ENCODE results near the gene IL25.

The IL25 gene

DNA sequence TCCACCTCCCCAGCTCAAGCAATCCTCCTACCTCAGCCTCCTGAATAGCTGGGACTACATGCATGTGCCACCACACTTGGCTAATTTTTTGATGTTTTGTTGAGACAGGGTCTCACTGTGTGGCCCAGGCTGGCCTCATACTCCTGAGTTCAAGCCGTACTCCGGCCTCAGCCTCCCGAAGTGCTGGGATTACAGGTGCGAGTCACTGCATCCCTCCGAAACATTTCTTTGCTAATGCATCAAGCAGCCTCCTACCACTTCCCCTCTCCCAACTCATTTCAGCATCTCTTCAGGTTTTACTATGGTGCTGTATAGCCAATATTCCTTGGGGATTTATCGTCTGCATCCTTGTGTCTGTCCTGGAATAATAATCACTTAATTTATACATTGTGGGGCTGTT is 17.6 kb upstream of the IL25 start:
- DNase-seq, result no peak

DNA sequence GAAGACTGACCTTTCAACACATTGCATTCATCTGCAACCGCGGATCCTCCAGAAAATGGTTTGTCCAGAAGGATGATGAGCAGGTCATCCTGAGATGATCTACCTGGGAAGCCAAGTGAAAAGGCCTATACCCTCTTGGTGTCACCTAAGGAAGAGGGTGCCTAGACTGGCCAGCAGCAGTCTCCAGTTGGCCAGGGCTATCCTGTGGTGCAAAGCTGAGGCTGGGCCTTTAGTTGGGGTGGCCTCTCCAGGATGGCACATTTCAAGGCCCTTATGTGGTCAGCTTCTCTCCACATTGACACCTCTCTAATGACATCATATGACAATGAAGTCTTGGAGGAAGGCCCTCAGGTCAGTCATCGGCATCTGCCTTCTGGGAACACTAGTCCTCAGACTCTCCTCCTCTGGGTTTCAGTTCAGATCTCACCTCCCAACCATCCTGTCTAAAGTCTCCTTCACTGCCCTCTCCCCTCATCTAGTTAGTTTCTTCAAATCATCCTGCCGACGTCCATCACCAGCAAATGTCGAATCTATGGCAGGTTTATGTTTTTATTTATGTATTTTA is 16.7 kb upstream of the IL25 start:
- DNase-seq, result no peak

DNA sequence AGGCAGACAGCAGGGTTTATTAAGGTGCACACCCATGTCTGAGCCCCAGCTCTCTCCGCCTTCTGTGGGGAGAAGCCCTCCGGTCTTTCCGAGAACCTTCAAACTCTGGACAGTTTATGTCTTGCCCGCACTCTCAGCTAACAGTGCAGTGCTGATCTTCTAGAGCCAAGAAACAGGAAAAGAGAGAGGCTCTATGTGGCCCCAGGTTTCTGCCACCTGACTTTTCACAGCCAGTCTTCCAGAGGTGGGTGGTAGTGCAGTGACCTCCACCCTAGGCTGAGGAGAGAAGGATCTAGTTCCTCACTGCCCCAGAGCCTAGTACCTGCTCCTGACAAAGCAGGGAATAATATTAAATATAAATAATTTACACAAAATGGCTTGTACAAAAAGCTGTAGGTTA is 15.9 kb upstream of the IL25 start:
- DNase-seq, result no peak

DNA sequence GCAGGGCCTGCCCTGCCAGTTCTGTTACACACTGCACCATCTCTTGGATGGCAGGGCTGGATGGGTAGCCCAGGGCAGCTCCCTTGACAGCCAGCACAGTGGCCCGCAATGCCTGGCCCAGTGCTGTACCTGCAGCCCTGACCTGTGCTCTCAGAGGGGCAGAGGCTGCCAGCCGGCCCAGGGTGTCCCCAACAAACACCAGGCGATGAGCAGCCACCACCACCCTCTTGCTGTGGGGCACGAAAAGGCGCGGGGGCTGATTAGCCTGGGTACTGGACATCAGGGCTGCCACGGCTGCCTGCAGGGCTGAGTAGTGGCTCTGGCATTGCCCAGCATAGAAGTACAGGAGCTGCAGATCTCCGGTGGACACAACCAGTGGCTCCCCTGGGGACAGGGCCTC is 15.3 kb upstream of the IL25 start:
- DNase-seq, result no peak

DNA sequence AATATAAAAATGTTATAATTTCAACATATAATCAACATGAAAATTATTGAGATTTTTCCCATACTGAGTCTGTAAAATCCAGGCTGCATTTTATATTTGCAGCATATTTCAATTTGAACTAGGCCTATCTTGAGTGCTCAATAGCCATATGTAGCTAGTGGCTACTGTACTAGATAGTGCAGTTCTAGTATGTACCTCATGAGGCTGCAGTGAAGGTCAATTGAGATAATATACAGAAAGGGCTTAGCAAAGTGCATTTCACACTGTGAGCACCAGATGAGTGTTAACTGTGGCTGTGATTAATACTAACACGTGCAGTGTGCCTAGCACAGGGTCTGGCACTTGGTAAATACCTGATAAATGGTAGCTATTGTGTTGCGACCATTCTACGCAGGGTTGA is 14.6 kb upstream of the IL25 start:
- no peak for DNase-seq

DNA sequence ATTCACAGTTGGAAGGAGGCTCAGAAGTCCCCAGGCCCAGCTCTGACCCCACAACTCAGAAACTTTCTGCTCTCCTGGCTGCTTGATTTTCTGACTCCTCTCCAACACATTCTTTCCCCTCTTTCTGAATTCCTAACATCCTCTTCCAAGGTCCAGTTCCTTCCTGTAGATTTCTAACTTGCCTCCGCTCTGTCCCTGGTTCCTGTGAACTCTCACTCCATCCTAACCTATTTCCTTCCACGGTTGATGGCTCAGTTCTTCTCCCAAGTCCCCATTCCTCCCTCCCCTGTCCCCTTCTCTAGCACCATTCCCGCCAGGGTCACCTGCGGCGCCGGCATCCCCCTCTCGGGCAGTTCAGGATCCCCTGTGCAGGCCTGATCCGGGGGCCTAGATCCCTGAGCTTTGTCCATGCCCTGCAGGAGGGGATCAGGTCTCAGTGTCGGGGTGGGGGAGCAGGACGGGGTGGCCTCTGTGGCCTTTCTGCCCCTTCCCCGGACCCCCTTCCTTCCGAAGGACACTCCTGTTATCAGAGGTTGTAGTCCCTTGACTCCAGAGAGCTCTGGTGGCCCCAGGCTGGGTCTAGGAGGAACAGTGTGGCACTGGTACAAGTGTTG is 13.9 kb upstream of the IL25 start:
- DNase-seq, result no peak

DNA sequence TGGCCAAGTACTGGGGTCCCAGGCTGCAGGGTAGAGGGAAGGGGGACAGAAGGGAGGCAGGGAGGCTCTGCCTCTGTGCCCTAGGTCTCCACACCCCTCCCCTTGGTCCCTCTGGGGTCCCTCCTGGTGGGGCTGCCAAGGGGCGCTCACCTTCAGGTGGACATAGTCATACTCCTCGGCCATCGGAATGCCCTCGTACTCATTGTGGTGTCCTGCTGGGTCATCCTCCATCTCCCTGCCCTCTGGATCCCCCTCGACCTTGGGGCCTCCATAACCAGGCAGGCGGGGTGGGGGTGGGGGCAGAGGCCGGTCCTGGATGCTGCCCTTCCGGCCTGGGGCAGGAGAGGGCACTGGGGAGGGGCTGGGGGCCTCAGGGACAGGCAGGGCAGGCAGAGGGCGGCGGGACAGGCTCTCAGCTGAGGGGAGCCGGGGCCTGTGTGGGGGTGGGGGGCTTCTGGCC is 13.4 kb upstream of the IL25 start:
- no peak for DNase-seq

DNA sequence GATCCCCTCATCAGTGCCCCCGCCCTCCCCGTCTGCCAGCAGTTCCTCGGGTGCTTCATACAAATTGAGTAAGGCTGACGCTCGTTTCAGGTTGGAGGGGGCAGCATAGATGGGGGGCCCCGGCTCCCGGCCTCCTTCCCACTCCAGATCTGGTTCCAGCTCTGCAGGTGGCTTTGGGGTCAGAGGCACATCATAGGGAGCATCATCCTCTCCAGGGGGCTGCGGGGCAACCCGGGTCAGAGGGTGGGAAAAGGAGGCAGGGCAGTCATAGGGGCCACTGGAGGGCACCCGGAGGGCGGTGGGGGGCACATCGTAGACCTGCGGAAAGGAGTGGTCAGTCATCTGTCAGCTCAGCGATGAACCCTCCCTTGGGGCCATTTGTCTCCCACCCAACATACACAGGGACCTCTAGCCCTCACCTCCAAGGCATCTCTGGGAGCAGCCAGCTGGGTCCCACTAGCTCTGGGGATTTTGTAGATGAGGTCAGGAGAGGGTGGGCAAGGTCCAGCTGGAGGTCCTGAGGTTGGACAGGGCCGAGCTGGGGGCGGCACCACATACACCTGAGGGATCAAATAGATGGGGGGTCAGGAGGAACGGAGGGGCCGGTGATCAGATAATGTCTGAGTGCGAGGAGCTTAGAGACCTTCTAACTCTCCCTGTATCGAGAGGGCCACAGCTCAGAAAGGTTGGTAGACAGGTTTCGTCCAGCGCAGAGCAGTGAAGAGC is 12.7 kb upstream of the IL25 start:
- DNase-seq, result no peak

DNA sequence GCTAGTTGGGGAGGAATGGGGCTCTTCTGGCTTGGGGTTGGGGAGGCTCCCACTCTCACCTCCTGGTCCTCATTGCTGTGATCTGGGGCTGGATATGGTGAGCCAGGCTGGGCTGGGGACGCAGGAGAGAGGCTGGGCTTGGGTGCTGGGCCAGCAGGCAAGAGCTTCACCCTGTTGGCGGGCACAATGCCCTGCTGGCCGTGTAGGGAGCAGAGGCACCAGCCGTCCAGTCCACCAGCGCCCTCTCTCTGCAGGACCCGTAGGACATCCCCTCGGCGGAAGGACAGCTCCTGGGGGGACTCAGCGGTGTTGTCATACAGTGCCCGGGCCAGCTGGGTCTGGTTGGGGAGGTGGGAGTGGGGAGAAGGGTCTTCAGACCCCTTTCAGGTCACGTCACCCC is 12.1 kb upstream of the IL25 start:
- DNase-seq, result no peak

DNA sequence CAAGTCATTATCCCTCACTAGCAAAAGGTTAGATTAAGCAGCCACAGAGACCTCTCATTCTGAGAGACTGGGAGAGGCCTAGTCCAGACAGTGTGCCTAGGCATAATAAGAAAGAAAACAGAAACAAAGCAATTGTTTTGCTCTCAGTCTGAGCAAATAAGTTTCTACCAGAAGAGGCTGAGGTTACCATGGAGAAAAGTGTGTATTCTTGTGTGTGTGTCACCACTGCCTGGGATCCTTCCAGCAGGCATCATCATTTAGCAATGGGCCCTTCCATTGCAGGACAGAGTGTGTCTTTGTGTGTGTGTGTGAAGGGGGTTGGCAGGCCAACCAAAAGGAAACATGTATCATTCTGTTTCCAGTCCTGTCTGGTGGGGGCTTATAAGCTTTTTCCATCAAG is 11.3 kb upstream of the IL25 start:
- DNase-seq, result peak; percentile 66

DNA sequence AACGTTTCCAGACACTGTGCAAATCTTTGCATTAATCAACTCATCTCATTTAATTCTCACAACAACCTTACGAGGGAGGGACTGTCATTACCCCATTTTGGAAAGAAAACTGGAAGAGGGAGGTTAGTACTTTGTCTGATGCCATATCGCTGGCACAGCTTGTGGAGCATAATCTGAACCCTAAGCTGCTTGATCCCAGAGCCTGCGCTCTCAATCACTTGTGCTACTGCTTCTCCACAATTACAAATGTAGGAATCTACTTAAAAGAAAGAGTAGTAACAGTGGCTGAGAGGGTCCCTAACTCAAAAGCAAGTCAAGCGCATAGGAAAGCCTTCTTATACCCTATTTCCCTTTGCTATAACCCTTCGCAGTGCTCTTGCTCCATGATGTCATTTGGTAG is 10.8 kb upstream of the IL25 start:
- no peak for DNase-seq

DNA sequence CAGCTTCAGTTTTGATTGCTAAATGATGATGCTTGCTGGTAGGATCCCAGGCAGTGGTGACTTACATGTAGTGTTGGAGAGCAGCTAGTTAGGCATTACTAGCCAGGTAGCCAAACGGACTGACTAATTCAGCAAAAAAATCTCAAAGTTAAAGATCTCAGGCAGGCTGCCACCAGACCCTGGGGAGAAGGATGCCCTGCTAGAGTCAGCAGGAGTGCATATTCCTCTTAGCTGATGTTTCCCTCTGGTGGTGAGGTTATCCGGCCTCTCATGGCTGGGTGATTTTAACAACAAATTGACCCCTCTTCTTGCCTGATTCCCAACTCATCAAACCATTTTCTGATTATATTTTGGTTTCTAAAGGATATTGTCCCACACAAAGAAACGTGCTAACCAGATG is 10.4 kb upstream of the IL25 start:
- DNase-seq, result peak; percentile 49

DNA sequence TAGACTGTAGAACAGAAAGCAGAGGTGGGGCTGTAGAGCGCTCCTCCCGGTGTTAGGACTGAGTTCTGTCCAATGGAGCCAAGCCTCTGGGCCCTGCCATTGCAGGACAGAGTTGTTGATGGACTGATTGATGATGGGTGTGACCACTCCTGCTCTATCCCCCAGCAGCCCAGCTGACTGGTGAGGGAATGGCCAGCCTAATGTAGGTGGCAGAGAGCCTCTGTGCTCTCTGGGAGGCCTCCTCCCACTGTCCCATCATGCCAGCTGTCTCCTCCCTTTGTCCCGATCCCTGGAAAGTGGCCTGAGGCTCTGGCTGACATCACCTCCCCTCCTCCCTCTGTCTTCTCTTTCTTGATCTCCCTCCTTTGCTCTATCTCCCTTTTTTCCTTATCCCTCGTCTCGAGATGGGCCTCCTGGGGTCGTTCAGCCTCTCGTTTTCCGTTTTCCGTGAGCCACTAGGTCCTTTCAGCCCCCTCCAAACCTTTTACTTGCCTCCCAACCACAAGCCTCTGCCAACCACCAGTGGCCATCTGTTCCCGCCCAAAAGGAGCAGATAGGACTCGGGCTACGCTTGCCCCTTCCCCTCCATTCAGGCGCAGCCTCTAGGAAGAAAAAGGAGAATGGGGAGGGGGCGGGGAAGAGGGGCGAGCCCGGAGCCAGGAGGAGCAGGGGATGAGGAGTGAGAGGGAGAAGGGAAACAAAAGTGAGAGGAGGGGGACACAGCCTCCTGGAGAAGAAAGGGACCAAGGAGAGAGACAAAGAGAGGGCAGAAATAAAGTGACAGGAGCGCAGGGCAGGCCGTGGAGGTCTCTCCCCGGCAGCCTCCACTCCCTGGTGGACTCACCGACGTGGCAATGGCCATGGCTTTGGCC is 8.2 kb upstream of the IL25 start:
- DNase-seq, result peak; percentile 56

DNA sequence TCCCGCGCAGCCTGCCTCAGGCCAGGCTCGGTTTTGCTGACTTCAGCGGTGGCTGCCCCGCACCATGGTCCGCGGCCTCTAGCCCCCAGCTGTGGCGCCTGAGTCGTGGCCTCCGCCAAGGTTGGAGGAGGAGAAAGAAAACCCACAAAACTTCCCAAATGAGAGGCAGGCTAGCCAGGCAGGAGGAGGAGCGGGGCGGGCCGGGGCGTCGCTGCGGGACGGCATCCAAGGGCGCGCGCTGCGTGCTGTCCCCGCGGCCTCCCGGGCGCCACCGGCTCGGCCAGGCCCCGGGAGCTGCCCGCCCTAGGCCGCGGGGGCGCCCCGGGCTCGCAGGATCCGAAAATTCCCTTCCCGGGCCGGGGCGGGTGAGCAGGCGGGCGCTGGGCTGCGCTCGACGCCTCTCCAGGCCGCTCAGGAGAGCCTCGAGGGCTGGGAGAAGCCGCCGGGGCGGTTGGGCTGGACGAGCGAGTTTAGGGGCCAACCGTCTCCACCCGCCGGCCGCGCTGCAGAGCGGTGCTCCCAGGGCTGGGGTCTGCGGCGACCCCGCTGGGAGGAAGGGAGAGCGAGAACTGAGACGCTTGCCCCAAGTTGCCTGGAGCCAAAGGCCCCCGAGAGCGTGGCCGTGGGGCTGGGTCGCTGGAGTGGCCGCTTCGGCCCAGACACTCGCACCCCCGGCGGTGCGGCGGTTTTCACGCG is 7.4 kb upstream of the IL25 start, which contains the start of gene EFS:
EFS (minus strand) TSS at position 137 of the 696 bp plus-strand sequence. CDS start 147 bp downstream, outside the sequence.
- peak; percentile 56 for DNase-seq

DNA sequence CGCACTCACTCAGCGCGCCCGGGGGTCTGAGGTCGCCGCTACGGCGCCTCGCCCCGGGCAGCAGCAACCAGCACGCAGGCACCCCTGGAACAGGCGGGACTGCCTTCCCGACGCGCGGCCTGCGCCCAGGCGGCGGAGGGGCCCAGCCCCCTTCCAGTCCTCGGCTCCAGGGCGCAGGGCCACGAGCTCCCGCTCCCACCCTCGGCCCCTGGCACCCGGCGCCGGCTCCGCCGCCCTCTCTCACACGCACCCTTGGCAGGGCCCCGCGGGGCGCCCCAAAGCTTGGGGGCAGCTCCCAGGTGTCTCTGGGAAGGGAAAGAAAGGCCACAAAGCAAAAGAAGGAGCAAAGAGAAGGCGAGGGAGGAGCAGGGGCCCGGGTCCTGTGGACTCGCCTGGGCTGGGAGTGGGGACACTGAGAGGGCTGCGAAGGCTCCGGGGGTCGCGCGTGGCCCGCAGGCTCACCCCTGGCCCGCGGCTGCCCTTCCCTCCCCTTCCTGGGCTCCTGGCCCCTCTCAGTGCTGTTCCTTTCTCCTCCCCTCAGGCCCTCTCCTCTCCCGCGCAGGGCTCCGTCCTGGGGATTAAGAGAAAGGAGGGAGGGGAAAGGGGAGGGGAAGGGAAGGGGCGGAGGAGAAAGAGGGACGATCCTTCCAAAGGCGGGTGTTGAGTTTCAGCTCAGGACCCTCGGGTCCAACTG is 6.7 kb upstream of the IL25 start:
- peak; percentile 87 for DNase-seq

DNA sequence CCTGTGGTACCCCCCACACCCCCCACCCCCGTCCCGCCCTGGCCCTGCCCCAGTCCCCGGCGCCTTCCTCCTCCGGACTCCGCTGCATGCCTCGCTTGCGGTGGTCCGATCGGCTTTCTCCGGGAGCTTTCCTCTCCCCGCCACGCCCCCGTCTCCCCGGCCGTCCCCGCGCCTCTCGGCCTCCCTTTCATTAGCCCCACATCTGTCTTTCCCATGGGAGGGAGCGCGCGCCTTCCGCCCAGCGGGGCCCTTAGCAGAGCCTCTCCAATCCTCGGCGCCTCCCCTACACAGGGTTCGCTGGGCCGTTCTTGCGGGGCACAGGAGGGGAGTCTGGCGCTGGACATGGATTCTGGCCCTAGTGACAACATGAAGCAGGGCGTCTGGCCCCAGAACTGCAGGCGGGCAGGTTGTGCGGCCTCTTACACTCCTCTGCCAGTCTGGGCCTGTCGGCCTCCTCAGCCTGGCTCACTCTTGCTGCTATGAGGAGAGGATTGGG is 6.1 kb upstream of the IL25 start:
- DNase-seq, result peak; percentile 78

DNA sequence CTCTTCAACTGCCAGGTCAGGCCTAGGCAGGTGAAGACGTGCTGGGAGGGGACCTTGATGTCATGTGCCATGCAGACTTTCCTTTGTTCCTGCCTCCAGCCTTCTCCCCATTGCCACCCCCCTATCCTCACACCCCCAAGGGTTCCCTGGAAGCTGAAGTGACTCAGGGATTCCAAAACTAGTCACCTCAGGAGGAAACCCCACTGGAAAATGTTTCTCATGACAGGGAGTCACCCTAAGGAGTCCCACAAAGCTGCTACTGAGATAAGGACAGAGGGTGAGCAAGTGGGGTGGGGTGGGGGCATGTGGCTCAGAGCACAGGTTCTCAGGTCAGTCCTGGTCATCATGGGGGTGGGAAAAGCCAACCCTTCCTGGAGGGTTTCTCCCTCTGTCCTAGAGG is 2.4 kb upstream of the IL25 start:
- DNase-seq, result no peak

DNA sequence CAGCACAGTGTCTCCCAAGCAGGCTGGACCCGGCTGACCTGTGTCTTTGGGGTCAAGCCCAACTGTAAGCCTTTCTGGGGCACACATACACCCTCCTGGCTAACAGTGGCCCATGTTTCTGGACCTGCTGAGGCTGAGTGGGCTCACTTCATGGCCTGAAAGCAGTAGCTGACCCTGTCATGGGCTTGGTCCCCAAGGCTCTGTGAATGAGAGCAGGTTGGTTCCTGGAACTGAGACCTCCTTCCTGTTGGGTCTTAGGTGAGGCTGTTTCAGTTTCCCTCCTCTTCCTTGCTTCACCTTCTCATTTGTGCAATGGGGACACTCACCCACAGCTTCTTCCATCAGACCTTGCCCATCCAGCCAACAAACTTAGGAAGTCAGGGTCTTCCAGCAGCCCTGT is 744 bp upstream of the IL25 start:
- no peak for DNase-seq

DNA sequence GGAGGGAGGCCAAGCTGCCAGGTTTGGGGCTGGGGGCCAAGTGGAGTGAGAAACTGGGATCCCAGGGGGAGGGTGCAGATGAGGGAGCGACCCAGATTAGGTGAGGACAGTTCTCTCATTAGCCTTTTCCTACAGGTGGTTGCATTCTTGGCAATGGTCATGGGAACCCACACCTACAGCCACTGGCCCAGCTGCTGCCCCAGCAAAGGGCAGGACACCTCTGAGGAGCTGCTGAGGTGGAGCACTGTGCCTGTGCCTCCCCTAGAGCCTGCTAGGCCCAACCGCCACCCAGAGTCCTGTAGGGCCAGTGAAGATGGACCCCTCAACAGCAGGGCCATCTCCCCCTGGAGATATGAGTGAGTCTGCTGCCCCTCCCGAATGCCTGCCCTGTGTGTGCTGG is 432 bp downstream of the IL25 start:
- DNase-seq, result no peak

DNA sequence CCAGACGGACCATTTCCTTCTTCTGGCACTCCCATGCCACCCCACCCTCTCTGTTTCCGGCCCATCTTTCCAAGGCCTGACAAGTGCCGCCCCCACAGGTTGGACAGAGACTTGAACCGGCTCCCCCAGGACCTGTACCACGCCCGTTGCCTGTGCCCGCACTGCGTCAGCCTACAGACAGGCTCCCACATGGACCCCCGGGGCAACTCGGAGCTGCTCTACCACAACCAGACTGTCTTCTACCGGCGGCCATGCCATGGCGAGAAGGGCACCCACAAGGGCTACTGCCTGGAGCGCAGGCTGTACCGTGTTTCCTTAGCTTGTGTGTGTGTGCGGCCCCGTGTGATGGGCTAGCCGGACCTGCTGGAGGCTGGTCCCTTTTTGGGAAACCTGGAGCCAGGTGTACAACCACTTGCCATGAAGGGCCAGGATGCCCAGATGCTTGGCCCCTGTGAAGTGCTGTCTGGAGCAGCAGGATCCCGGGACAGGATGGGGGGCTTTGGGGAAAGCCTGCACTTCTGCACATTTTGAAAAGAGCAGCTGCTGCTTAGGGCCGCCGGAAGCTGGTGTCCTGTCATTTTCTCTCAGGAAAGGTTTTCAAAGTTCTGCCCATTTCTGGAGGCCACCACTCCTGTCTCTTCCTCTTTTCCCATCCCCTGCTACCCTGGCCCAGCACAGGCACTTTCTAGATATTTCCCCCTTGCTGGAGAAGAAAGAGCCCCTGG is 3.1 kb downstream of the IL25 start:
- no peak for DNase-seq

DNA sequence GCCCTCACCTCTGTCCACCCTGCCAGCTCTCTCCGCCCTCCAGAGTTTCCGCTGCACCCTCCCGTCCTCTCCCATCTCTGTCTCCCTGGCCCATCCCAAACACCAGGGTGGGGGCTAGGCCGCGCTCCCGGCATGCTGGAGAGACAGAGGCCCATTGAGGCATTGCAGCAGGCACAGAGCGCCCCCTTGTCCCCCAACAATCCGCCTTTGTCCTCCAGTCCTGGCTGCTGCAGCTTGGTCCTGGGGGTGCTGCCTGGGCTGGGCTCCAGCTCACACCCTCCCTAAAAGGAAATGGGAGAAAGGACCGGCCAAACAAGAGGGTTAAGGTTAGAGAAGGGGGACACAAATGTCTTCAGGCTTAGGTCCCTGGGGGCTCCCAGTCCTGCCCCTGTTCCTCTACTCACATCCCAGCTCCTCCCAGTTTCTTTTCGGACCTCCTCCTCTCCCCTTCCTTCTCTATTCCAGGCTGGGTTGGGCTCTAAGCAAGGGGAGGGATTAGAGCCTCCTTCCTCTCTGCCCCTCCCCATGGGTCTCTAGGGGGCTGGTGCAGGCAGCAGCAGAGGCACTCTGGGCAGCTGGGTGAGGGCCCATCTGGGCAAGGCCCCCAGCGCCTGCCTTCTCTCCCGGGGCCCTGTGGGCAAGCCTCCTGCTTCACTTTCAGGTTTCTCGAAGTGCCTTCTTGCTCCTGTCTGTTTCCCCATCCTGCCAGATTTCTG is 4.0 kb downstream of the IL25 start, which contains the start of gene CMTM5:
CMTM5 (plus strand) TSS at position 565 of the 716 bp plus-strand sequence. CDS start 206 bp downstream, outside the sequence.
- DNase-seq, result no peak

Data from fibroblast of skin of right biceps (primary cell).